Measurements from ENCODE around the gene COL27A1.

The COL27A1 gene

DNA sequence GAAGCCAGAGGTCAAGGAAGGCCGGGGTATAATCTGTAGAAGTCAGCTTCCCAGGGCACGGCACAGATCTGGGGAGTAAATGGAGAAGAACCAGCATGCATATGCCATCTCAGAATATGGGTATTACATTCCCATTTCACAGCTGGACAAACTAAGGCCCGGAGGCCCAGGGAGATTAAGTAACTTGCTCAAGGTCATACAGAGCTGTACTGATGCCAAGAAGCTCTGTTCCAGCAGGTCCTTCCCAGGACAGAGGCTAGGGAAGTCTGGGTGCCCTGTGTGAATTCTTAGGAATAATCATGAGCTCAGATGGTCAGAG is 19.2 kb downstream of the COL27A1 start:
- H3K36me3 Mint-ChIP-seq, result no peaks in the 10 kb centered on the region
- ATAC-seq (ENCODE audit: low read depth) (no peak), DNase-seq (ENCODE audit: low spot score in 2 of 2) (no peak)
- H3K4me3 Mint-ChIP-seq, result no peak overlapping the region
- no peaks in the 10 kb centered on the region for H3K4me1 Mint-ChIP-seq
- H3K9me3 Mint-ChIP-seq, result no peaks in the 10 kb centered on the region
- no peak overlapping the region for H3K27ac Mint-ChIP-seq
- H3K27me3 Mint-ChIP-seq, result peaks cover 3% of the 10 kb centered on the region

- Mint-ChIP-seq H3K27ac (no peak overlapping the region), H3K4me3 (no peak overlapping the region), H3K4me1 (no peaks in the 10 kb centered on the region), H3K27me3 (peaks cover 3% of the 10 kb centered on the region), H3K9me3 (no peaks in the 10 kb centered on the region), H3K36me3 (no peaks in the 10 kb centered on the region)
- DNase-seq (ENCODE audit: low spot score in 2 of 2) (no peak), ATAC-seq (ENCODE audit: low read depth) (no peak)
Measured at GRCh38 chr9:114174876-114175771, 19.8 kb downstream of the COL27A1 start.

GRCh38 chr9:114176624-114177291 is 21.4 kb downstream of the COL27A1 start:
- Mint-ChIP-seq H3K27ac (no peak overlapping the region), H3K27me3 (peaks cover 6% of the 10 kb centered on the region), H3K9me3 (no peaks in the 10 kb centered on the region), H3K4me1 (no peaks in the 10 kb centered on the region), H3K4me3 (no peak overlapping the region), H3K36me3 (no peaks in the 10 kb centered on the region)
- DNase-seq (ENCODE audit: low spot score in 2 of 2), result no peak
- no peak for ATAC-seq (ENCODE audit: low read depth)

DNA sequence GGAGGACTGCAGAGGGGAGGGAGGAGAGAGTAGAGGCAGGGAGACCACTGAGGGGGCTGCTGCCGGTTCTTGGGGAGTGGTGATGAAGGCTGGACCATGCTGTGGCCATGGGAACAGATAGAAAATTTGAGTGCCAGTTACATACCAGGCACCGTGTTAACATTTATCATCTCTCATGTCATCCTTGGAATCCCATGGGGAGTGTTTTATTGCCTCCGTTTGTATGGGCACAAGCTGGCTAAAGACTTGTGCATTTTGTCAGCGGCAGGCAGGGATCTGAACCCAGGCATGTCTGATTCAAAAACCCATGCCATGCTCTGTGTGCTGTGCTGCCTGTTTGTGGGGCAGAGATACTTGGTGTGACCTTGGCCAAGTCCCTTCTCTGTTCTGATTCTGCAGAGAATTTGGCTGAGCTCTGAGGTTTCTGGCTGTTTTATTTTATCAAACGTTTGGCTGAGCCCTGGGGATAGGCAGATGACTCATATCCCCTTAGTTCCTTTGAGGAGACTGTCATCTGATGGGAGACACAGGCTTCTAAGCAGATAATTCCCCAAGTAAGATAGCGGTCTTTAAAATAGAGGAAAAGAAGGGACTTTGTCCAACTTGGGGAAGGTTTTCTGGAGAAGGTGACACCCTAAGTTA is 22.2 kb downstream of the COL27A1 start:
- Mint-ChIP-seq H3K36me3 (no peaks in the 10 kb centered on the region), H3K4me1 (no peaks in the 10 kb centered on the region), H3K4me3 (no peak overlapping the region), H3K27ac (no peak overlapping the region), H3K9me3 (no peaks in the 10 kb centered on the region), H3K27me3 (peaks cover 8% of the 10 kb centered on the region)
- no peak for DNase-seq (ENCODE audit: low spot score in 2 of 2)
- no peak for ATAC-seq (ENCODE audit: low read depth)

DNA sequence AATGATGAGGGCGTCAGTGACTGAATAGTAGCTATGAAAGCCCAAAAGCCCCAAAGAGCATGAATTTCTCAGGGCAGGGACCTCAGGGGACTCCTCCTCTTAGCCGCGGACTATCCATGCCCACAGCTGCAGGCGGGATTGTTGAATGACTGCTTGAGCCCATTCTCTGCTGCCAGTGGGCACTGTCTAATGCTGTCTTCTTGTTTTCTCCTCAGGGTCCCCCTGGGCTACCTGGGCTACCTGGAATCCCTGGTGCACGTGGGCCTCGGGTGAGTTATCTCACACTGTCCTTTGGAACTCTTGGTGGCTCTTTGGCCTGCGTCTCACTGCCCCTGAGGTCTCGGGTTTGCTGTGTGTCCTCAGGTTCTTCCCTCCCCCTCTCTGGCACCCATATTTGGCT is 22.7 kb downstream of the COL27A1 start:
- H3K4me3 Mint-ChIP-seq, result no peak overlapping the region
- H3K9me3 Mint-ChIP-seq, result no peaks in the 10 kb centered on the region
- H3K4me1 Mint-ChIP-seq, result no peaks in the 10 kb centered on the region
- DNase-seq (ENCODE audit: low spot score in 2 of 2), result no peak
- H3K36me3 Mint-ChIP-seq, result no peaks in the 10 kb centered on the region
- ATAC-seq (ENCODE audit: low read depth), result no peak
- H3K27ac Mint-ChIP-seq, result no peak overlapping the region
- H3K27me3 Mint-ChIP-seq, result peaks cover 8% of the 10 kb centered on the region

- Mint-ChIP-seq H3K4me3 (no peak overlapping the region), H3K36me3 (no peaks in the 10 kb centered on the region), H3K27ac (no peak overlapping the region), H3K4me1 (no peaks in the 10 kb centered on the region), H3K9me3 (no peaks in the 10 kb centered on the region), H3K27me3 (peaks cover 8% of the 10 kb centered on the region)
- ATAC-seq (ENCODE audit: low read depth), result no peak
- DNase-seq (ENCODE audit: low spot score in 2 of 2), result no peak
Measured at GRCh38 chr9:114178756-114179450, 23.6 kb downstream of the COL27A1 start.

GRCh38 chr9:114179516-114179915 is 24.2 kb downstream of the COL27A1 start:
- DNase-seq (ENCODE audit: low spot score in 2 of 2), result no peak
- Mint-ChIP-seq H3K36me3 (no peaks in the 10 kb centered on the region), H3K27me3 (peaks cover 8% of the 10 kb centered on the region), H3K4me1 (no peaks in the 10 kb centered on the region), H3K27ac (no peak overlapping the region), H3K4me3 (no peak overlapping the region), H3K9me3 (no peaks in the 10 kb centered on the region)
- no peak for ATAC-seq (ENCODE audit: low read depth)

GRCh38 chr9:114180696-114181606 is 25.6 kb downstream of the COL27A1 start:
- no peaks in the 10 kb centered on the region for H3K36me3 Mint-ChIP-seq
- no peak overlapping the region for H3K27ac Mint-ChIP-seq
- DNase-seq (ENCODE audit: low spot score in 2 of 2), result no peak
- H3K4me1 Mint-ChIP-seq, result no peaks in the 10 kb centered on the region
- H3K9me3 Mint-ChIP-seq, result no peaks in the 10 kb centered on the region
- H3K4me3 Mint-ChIP-seq, result no peak overlapping the region
- no peak for ATAC-seq (ENCODE audit: low read depth)
- peaks cover 8% of the 10 kb centered on the region for H3K27me3 Mint-ChIP-seq

- Mint-ChIP-seq H3K9me3 (no peaks in the 10 kb centered on the region), H3K36me3 (no peaks in the 10 kb centered on the region), H3K27ac (no peak overlapping the region), H3K4me3 (no peak overlapping the region), H3K4me1 (no peaks in the 10 kb centered on the region), H3K27me3 (peaks cover 8% of the 10 kb centered on the region)
- no peak for ATAC-seq (ENCODE audit: low read depth)
- no peak for DNase-seq (ENCODE audit: low spot score in 2 of 2)
Measured at GRCh38 chr9:114181607-114182409, 26.5 kb downstream of the COL27A1 start.

DNA sequence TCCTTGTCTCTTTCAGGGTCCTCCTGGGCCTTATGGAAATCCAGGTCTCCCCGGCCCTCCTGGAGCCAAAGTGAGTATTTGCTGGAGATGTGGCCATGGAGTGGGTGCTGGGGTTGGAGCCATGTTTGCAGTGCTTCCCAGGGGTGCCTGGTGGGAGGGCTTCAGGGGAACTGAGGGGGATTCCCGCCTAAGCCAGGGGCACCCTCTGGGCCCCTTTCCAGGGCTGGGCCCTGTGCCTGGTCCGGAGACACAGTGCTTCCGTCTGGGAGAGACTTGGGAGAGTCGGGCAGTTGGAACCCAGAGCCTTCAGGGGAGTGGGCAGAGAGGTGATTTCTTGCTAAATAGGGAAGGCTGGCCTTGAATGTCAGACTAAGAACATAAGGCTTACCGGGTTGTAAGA is 27.7 kb downstream of the COL27A1 start:
- ATAC-seq (ENCODE audit: low read depth) (no peak), DNase-seq (ENCODE audit: low spot score in 2 of 2) (no peak)
- Mint-ChIP-seq H3K27me3 (peaks cover 8% of the 10 kb centered on the region), H3K36me3 (no peaks in the 10 kb centered on the region), H3K27ac (no peak overlapping the region), H3K4me3 (no peak overlapping the region), H3K4me1 (no peaks in the 10 kb centered on the region), H3K9me3 (no peaks in the 10 kb centered on the region)

DNA sequence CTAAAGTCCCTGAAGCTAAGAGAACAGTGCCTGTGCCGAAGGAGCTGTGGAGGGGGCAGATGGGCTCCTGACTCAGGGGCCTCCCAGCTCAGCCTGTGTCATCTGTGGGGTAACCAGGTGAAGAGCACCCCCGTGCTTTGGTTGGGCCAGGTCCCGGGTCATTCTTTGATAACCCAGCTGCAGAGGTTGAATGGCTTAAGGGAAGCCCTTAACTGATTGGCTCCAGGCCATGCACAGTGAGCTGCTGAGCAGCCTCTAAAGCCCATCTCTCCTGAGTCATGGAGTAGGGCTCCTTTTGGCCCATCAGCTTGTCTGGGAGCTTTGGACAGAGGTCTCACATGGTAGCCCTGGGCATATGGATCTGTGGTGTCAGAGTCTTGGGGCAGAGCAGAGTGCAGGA is 28.7 kb downstream of the COL27A1 start:
- Mint-ChIP-seq H3K4me3 (no peak overlapping the region), H3K36me3 (no peaks in the 10 kb centered on the region), H3K27me3 (peaks cover 10% of the 10 kb centered on the region), H3K9me3 (peaks cover 2% of the 10 kb centered on the region), H3K4me1 (no peaks in the 10 kb centered on the region), H3K27ac (no peak overlapping the region)
- DNase-seq (ENCODE audit: low spot score in 2 of 2), result no peak
- ATAC-seq (ENCODE audit: low read depth), result no peak

GRCh38 chr9:114184866-114185265 is 29.5 kb downstream of the COL27A1 start:
- Mint-ChIP-seq H3K27me3 (peaks cover 10% of the 10 kb centered on the region), H3K9me3 (peaks cover 2% of the 10 kb centered on the region), H3K36me3 (no peaks in the 10 kb centered on the region), H3K27ac (no peak overlapping the region), H3K4me1 (no peaks in the 10 kb centered on the region), H3K4me3 (no peak overlapping the region)
- ATAC-seq (ENCODE audit: low read depth) (no peak), DNase-seq (ENCODE audit: low spot score in 2 of 2) (no peak)
